ENCODE results near the gene SMARCC1.

The SMARCC1 gene

DNA sequence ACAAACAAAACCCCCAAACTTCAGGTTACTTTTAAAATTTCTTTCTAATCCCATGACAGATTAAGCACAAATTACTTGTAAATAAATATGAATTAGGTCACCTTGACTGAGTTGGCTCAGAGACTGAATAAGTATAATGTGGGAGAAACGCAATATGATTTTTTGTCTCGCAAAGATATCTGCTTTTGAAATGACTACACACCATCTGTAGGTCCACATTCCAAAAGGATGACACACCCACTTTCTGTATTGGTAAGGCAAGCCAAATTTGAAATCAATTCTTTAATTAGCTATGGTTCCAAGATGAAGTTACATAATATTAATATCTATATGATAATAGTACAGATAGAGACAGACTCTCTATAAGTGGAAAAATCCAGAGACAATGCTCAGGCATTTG, 136.1 kb downstream of the SMARCC1 start:
- Histone ChIP-seq H3K4me1 (ENCODE audit: insufficient read depth, insufficient read length) (no peaks in the 10 kb centered on the region), H3K9ac (ENCODE audit: insufficient read length, low read depth) (no peak overlapping the region), H3K9me3 (ENCODE audit: insufficient read depth, low read length) (no peaks in the 10 kb centered on the region), H3K36me3 (ENCODE audit: insufficient read depth, insufficient read length, low read length) (peaks cover 58% of the 10 kb centered on the region), H3K27me3 (ENCODE audit: insufficient read depth, insufficient read length) (no peaks in the 10 kb centered on the region), H3K4me3 (ENCODE audit: insufficient read length, low read depth) (no peak overlapping the region)
- TF ChIP-seq YY1 (IDR thresholded peaks at IDR 0.05; ENCODE audit: insufficient read depth, insufficient read length): no peak
- no peak for TF ChIP-seq ZNF274 (IDR thresholded peaks at IDR 0.05; ENCODE audit: low read depth, low read length)
- TF ChIP-seq SUZ12 (IDR thresholded peaks at IDR 0.05; ENCODE audit: extremely low read depth, insufficient read depth, insufficient read length): no peak
- DNase-seq (ENCODE audit: low read depth, low spot score): no peak

DNA sequence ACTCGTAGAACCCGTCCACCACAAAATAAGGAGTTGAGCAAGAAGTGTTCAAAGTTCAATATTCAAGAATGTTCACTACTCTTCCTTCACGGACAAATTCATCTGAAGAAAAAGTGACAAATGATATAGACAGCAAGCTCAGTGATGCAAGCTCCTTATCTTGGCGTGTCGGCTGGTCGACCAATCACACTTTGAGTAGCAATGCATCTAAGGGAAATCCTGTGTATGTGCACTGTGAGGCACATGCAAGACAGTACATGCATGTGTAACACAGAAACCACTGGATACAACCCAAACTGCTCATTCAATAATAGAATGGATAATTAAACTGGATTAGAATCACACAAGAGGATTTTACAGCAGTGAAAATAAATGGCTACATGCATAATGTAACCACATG, 138.6 kb downstream of the SMARCC1 start:
- Histone ChIP-seq H3K9me3 (ENCODE audit: insufficient read depth, low read length) (no peaks in the 10 kb centered on the region), H3K9ac (ENCODE audit: insufficient read length, low read depth) (no peak overlapping the region), H3K27me3 (ENCODE audit: insufficient read depth, insufficient read length) (no peaks in the 10 kb centered on the region), H3K4me1 (ENCODE audit: insufficient read depth, insufficient read length) (no peaks in the 10 kb centered on the region), H3K36me3 (ENCODE audit: insufficient read depth, insufficient read length, low read length) (peaks cover 55% of the 10 kb centered on the region), H3K4me3 (ENCODE audit: insufficient read length, low read depth) (no peak overlapping the region)
- no peak for DNase-seq (ENCODE audit: low read depth, low spot score)
- TF ChIP-seq ZNF274 (IDR thresholded peaks at IDR 0.05; ENCODE audit: low read depth, low read length) (no peak), YY1 (IDR thresholded peaks at IDR 0.05; ENCODE audit: insufficient read depth, insufficient read length) (no peak), SUZ12 (IDR thresholded peaks at IDR 0.05; ENCODE audit: extremely low read depth, insufficient read depth, insufficient read length) (no peak)

DNA sequence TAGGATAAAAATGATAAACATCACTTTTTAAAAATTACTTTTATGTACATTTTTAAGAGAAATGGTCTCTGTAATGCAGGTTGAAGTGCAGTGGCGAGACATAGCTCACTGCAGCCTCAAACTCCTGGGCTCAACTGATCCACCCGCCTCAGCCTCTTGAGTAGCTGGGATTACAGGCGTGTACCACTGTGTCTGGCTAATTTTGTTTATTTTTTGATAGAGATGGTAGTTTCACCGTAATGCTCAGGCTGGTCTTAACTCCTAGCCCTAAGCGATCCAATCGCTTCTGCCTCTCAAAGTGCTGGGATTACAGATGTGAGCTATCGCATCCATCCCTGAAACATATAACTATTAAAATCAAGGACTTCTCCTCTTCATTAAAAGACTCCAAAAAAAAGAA, 140.0 kb downstream of the SMARCC1 start:
- no peak overlapping the region for H3K9ac ChIP-seq (ENCODE audit: insufficient read length, low read depth)
- H3K36me3 ChIP-seq (ENCODE audit: insufficient read depth, insufficient read length, low read length): peaks cover 52% of the 10 kb centered on the region
- TF ChIP-seq SUZ12 (IDR thresholded peaks at IDR 0.05; ENCODE audit: extremely low read depth, insufficient read depth, insufficient read length) (no peak), YY1 (IDR thresholded peaks at IDR 0.05; ENCODE audit: insufficient read depth, insufficient read length) (no peak), ZNF274 (IDR thresholded peaks at IDR 0.05; ENCODE audit: low read depth, low read length) (no peak)
- DNase-seq (ENCODE audit: low read depth, low spot score): no peak
- no peaks in the 10 kb centered on the region for H3K27me3 ChIP-seq (ENCODE audit: insufficient read depth, insufficient read length)
- H3K9me3 ChIP-seq (ENCODE audit: insufficient read depth, low read length): no peaks in the 10 kb centered on the region
- no peak overlapping the region for H3K4me3 ChIP-seq (ENCODE audit: insufficient read length, low read depth)
- H3K4me1 ChIP-seq (ENCODE audit: insufficient read depth, insufficient read length): no peaks in the 10 kb centered on the region

GRCh38 chr3:47636921-47637320, 144.8 kb downstream of the SMARCC1 start:
- no peak for TF ChIP-seq SUZ12 (IDR thresholded peaks at IDR 0.05; ENCODE audit: extremely low read depth, insufficient read depth, insufficient read length)
- TF ChIP-seq ZNF274 (IDR thresholded peaks at IDR 0.05; ENCODE audit: low read depth, low read length): no peak
- TF ChIP-seq YY1 (IDR thresholded peaks at IDR 0.05; ENCODE audit: insufficient read depth, insufficient read length): no peak
- H3K36me3 ChIP-seq (ENCODE audit: insufficient read depth, insufficient read length, low read length): peaks cover 70% of the 10 kb centered on the region

GRCh38 chr3:47636225-47636624, 145.5 kb downstream of the SMARCC1 start:
- no peak overlapping the region for H3K4me3 ChIP-seq (ENCODE audit: insufficient read length, low read depth)
- no peaks in the 10 kb centered on the region for H3K9me3 ChIP-seq (ENCODE audit: insufficient read depth, low read length)
- H3K4me1 ChIP-seq (ENCODE audit: insufficient read depth, insufficient read length): no peaks in the 10 kb centered on the region
- no peak overlapping the region for H3K9ac ChIP-seq (ENCODE audit: insufficient read length, low read depth)
- H3K36me3 ChIP-seq (ENCODE audit: insufficient read depth, insufficient read length, low read length): peaks cover 70% of the 10 kb centered on the region
- DNase-seq (ENCODE audit: low read depth, low spot score): no peak
- TF ChIP-seq SUZ12 (IDR thresholded peaks at IDR 0.05; ENCODE audit: extremely low read depth, insufficient read depth, insufficient read length) (no peak), YY1 (IDR thresholded peaks at IDR 0.05; ENCODE audit: insufficient read depth, insufficient read length) (no peak), ZNF274 (IDR thresholded peaks at IDR 0.05; ENCODE audit: low read depth, low read length) (no peak)
- H3K27me3 ChIP-seq (ENCODE audit: insufficient read depth, insufficient read length): no peaks in the 10 kb centered on the region

More at GRCh38 chr3:47636921-47637320, 144.8 kb downstream of the SMARCC1 start:
- H3K27me3 ChIP-seq (ENCODE audit: insufficient read depth, insufficient read length): no peaks in the 10 kb centered on the region
- H3K9ac ChIP-seq (ENCODE audit: insufficient read length, low read depth): no peak overlapping the region
- no peaks in the 10 kb centered on the region for H3K9me3 ChIP-seq (ENCODE audit: insufficient read depth, low read length)
- DNase-seq (ENCODE audit: low read depth, low spot score): no peak
- H3K4me1 ChIP-seq (ENCODE audit: insufficient read depth, insufficient read length): no peaks in the 10 kb centered on the region
- H3K4me3 ChIP-seq (ENCODE audit: insufficient read length, low read depth): no peak overlapping the region

GRCh38 chr3:47635536-47635935, 146.2 kb downstream of the SMARCC1 start:
- Histone ChIP-seq H3K36me3 (ENCODE audit: insufficient read depth, insufficient read length, low read length) (peaks cover 71% of the 10 kb centered on the region), H3K9me3 (ENCODE audit: insufficient read depth, low read length) (no peaks in the 10 kb centered on the region), H3K9ac (ENCODE audit: insufficient read length, low read depth) (no peak overlapping the region), H3K27me3 (ENCODE audit: insufficient read depth, insufficient read length) (no peaks in the 10 kb centered on the region), H3K4me1 (ENCODE audit: insufficient read depth, insufficient read length) (no peaks in the 10 kb centered on the region), H3K4me3 (ENCODE audit: insufficient read length, low read depth) (no peak overlapping the region)
- no peak for TF ChIP-seq ZNF274 (IDR thresholded peaks at IDR 0.05; ENCODE audit: low read depth, low read length)
- TF ChIP-seq YY1 (IDR thresholded peaks at IDR 0.05; ENCODE audit: insufficient read depth, insufficient read length): no peak
- no peak for TF ChIP-seq SUZ12 (IDR thresholded peaks at IDR 0.05; ENCODE audit: extremely low read depth, insufficient read depth, insufficient read length)
- no peak for DNase-seq (ENCODE audit: low read depth, low spot score)

GRCh38 chr3:47634996-47635395, 146.7 kb downstream of the SMARCC1 start:
- H3K9me3 ChIP-seq (ENCODE audit: insufficient read depth, low read length): no peaks in the 10 kb centered on the region
- no peak overlapping the region for H3K4me3 ChIP-seq (ENCODE audit: insufficient read length, low read depth)
- peaks cover 75% of the 10 kb centered on the region for H3K36me3 ChIP-seq (ENCODE audit: insufficient read depth, insufficient read length, low read length)
- TF ChIP-seq YY1 (IDR thresholded peaks at IDR 0.05; ENCODE audit: insufficient read depth, insufficient read length) (no peak), ZNF274 (IDR thresholded peaks at IDR 0.05; ENCODE audit: low read depth, low read length) (no peak), SUZ12 (IDR thresholded peaks at IDR 0.05; ENCODE audit: extremely low read depth, insufficient read depth, insufficient read length) (no peak)
- no peaks in the 10 kb centered on the region for H3K27me3 ChIP-seq (ENCODE audit: insufficient read depth, insufficient read length)
- no peak overlapping the region for H3K9ac ChIP-seq (ENCODE audit: insufficient read length, low read depth)
- no peaks in the 10 kb centered on the region for H3K4me1 ChIP-seq (ENCODE audit: insufficient read depth, insufficient read length)
- no peak for DNase-seq (ENCODE audit: low read depth, low spot score)

Data from NT2/D1 (cell line).